ENCODE measurements around the gene CDK6.

The CDK6 gene

GRCh38 chr7:92685136-92686042 is 151.0 kb downstream of the CDK6 start:
- ChIA-PET CTCF (interaction anchor here (1.5 kb wide), 1 partner anchor 16 kb away, joined by 3 read pairs; no protein-coding TSS in a partner anchor), POLR2A (no interaction called here)
- no peak for TF ChIP-seq CTCF (IDR thresholded peaks at IDR 0.05; ENCODE audit: control extremely low read depth, extremely low read depth, low read depth, missing control alignments)
- DNase-seq (ENCODE audit: extremely low spot score) = no peak

- TF ChIP-seq CTCF (IDR thresholded peaks at IDR 0.05; ENCODE audit: control extremely low read depth, extremely low read depth, low read depth, missing control alignments) = no peak
- CTCF ChIA-PET = interaction anchor here (1.1 to 1.5 kb wide), 3 partner anchors 17 to 148 kb away, joined by 3 read pairs; no protein-coding TSS in a partner anchor
- POLR2A ChIA-PET = no interaction called here
- no peak for DNase-seq (ENCODE audit: extremely low spot score)
Measured at GRCh38 chr7:92684274-92684673, 152.1 kb downstream of the CDK6 start.

GRCh38 chr7:92682903-92683539 is 153.4 kb downstream of the CDK6 start:
- ChIA-PET CTCF (interaction anchor here (1.1 to 1.3 kb wide), 2 partner anchors 62 to 150 kb away, joined by 3 read pairs; no protein-coding TSS in a partner anchor), POLR2A (no interaction called here)
- DNase-seq (ENCODE audit: extremely low spot score) = no peak
- no peak for TF ChIP-seq CTCF (IDR thresholded peaks at IDR 0.05; ENCODE audit: control extremely low read depth, extremely low read depth, low read depth, missing control alignments)

- POLR2A ChIA-PET = no interaction called here
- DNase-seq (ENCODE audit: extremely low spot score) = no peak
- CTCF ChIA-PET = no interaction called here
- TF ChIP-seq CTCF (IDR thresholded peaks at IDR 0.05; ENCODE audit: control extremely low read depth, extremely low read depth, low read depth, missing control alignments) = no peak
Measured at GRCh38 chr7:92682330-92682729, 154.0 kb downstream of the CDK6 start.

- CTCF ChIA-PET = interaction anchor here (1.5 kb wide), 1 partner anchor 9 kb away, joined by 6 read pairs; no protein-coding TSS in a partner anchor
- no peak for TF ChIP-seq CTCF (IDR thresholded peaks at IDR 0.05; ENCODE audit: control extremely low read depth, extremely low read depth, low read depth, missing control alignments)
- POLR2A ChIA-PET = no interaction called here
- DNase-seq (ENCODE audit: extremely low spot score) = no peak
Measured at GRCh38 chr7:92681633-92682032, 154.7 kb downstream of the CDK6 start.

- no peak for DNase-seq (ENCODE audit: extremely low spot score)
- POLR2A ChIA-PET = no interaction called here
Measured at GRCh38 chr7:92680442-92680841, 155.9 kb downstream of the CDK6 start.

More at GRCh38 chr7:92680442-92680841, 155.9 kb downstream of the CDK6 start:
- CTCF ChIA-PET = interaction anchor here (0.7 to 1.5 kb wide), 4 partner anchors 10 to 153 kb away, joined by 3 to 6 read pairs (median 3); no protein-coding TSS in a partner anchor
- TF ChIP-seq CTCF (IDR thresholded peaks at IDR 0.05; ENCODE audit: control extremely low read depth, extremely low read depth, low read depth, missing control alignments) = no peak

All from GM10248 (cell line).